Stimulated activated CD4-positive, alpha-beta T cell treated with anti-CD3 and anti-CD28 coated beads, Interleukin-4, amount 100 ng/mL, for 4 hours (primary cell): Measurements from ENCODE around the gene EVI2A.
"Not testable (repeated sequence)": the region's sequence is repeated elsewhere in the genome, so short reads cannot be mapped to it uniquely, and the experiment has no call there.

Experiments used
- DNase-seq, 2 experiments: peaks; one replicate each; pipeline ENCODE4 v3.0.0-alpha.2; 2020

Gene EVI2A

GRCh38 chr17:31311526-31311925 lies 9.9 kb downstream of the EVI2A start:
- no peak for DNase-seq

- DNase-seq = no peak
Observed at GRCh38 chr17:31310886-31311285, 10.5 kb downstream of the EVI2A start.

- peak in 1 of 2 experiments; percentile 54 for DNase-seq
Observed at GRCh38 chr17:31310260-31310659, 11.2 kb downstream of the EVI2A start.

- no peak for DNase-seq
Observed at GRCh38 chr17:31309556-31309955, 11.9 kb downstream of the EVI2A start.

- no peak for DNase-seq
Observed at GRCh38 chr17:31308372-31309334, 12.8 kb downstream of the EVI2A start.

- DNase-seq = no peak
Observed at GRCh38 chr17:31307640-31308039, 13.8 kb downstream of the EVI2A start.

GRCh38 chr17:31299624-31300023 lies 21.8 kb downstream of the EVI2A start:
- DNase-seq = no peak

GRCh38 chr17:31297090-31297489 lies 24.3 kb downstream of the EVI2A start, which contains the start of gene OMG:
OMG (minus strand) TSS chr17:31297239; CDS start chr17:31296331, 908 bp downstream.
- no peak for DNase-seq

GRCh38 chr17:31296142-31296541 lies 25.3 kb downstream of the EVI2A start:
- DNase-seq = no peak

GRCh38 chr17:31295489-31295871 lies 25.9 kb downstream of the EVI2A start:
- no peak for DNase-seq

GRCh38 chr17:31294820-31295488 lies 26.5 kb downstream of the EVI2A start:
- no peak for DNase-seq

GRCh38 chr17:31294231-31294630 lies 27.2 kb downstream of the EVI2A start:
- DNase-seq = no peak

GRCh38 chr17:31293581-31293980 lies 27.8 kb downstream of the EVI2A start:
- no peak for DNase-seq

GRCh38 chr17:31291820-31292219 lies 29.6 kb downstream of the EVI2A start:
- DNase-seq = no peak

- no peak for DNase-seq
Observed at GRCh38 chr17:31289790-31290189, 31.6 kb downstream of the EVI2A start.

- not testable (repeated sequence) for DNase-seq
Observed at GRCh38 chr17:31287932-31288331, 33.5 kb downstream of the EVI2A start.

GRCh38 chr17:31286587-31286986 lies 34.8 kb downstream of the EVI2A start:
- DNase-seq = no peak

GRCh38 chr17:31283841-31284240 lies 37.6 kb downstream of the EVI2A start:
- no peak for DNase-seq

GRCh38 chr17:31281061-31281460 lies 40.4 kb downstream of the EVI2A start:
- no peak for DNase-seq

GRCh38 chr17:31279401-31279800 lies 42.0 kb downstream of the EVI2A start:
- no peak for DNase-seq

- DNase-seq = no peak
Observed at GRCh38 chr17:31275116-31275515, 46.3 kb downstream of the EVI2A start.

- DNase-seq = no peak
Observed at GRCh38 chr17:31274252-31274651, 47.2 kb downstream of the EVI2A start.

GRCh38 chr17:31273516-31273915 lies 47.9 kb downstream of the EVI2A start:
- no peak for DNase-seq

GRCh38 chr17:31272803-31273202 lies 48.6 kb downstream of the EVI2A start:
- DNase-seq = no peak
